Stimulated activated CD4-positive, alpha-beta T cell treated with anti-CD3 and anti-CD28 coated beads, Interleukin-4, amount 100 ng/mL, for 48 hours (primary cell): ENCODE data around the gene MAP2K3.
"Not testable (repeated sequence)": the region's sequence is repeated elsewhere in the genome, so short reads cannot be mapped to it uniquely, and the experiment has no call there.

Experiments used
- DNase-seq, 2 donors: peaks; one replicate each; pipeline ENCODE4 v3.0.0-alpha.2; 2020; ENCODE audit warnings: low read depth in 2 of 2

MAP2K3 gene

DNA sequence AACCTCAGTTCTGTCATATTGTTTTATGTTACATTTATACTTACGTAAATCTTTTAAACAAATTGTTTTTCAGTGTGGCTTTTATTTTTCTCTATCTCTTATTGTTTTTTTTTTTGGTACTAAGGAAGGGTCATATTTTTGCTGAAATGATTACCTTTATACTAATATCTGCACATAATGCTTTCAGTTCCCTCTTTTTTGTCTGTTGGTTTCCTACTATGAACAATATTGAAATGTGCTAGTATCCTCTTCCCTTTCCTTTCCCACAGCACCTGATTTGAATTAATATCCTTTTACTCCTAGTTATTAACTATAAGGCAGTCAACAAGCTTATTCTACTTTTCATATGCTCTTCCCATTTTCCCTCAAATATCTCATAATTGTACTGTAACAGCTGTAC lies 43.4 kb downstream of the MAP2K3 start:
- DNase-seq = not testable (repeated sequence)

DNA sequence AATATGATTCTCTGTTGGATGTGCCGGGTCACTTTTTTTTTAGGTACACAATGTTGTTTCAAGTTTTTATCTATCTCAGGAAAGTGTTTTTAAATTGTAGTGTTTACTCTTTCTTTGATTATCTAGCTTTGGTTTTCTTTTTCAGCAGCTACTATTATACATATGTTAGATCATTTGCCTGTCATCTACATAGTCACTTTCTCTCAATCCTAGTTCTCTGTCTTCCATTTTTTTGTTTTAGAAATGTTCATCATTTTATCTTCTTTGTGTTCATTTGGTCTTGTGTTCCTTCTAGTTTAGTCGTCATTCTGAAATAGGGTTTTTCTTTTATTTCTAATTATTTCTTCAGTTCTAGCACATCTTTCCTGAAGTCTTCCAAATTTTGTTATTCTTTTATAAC lies 44.3 kb downstream of the MAP2K3 start:
- not testable (repeated sequence) for DNase-seq

DNA sequence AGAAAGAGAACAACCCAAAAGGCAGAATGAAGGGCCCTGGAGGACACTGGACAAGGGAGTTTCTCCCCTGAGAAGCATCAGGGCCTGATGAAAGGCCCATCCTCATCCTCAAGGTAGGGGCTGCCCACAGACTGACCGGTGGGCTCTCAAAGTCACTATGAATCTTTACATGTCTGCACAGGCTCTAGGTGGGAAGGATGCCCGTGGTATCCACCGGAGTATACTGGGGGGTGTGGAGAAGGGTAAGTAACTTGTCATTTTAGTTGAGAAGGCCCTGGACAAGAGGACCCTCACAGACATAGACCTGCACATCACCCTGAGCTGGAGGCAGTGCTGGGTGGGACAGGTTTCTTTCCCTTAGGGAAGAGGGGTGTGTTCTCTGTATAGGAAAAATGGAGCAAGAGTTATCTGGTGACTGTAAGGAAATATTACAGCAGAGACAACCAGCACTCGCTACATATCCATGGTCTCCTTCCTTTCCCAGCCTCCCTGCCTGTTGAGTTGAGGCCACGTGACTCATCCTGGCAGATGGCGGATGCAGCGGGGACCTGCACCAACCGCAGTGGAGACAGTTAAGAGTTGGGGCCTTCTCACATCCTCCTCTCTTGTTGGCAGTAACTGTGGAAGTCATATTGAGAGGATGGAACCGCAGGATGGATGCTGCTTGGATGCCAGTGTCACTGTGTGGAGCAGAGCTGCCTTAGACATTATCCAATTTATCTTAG lies 46.1 kb downstream of the MAP2K3 start:
- no peak for DNase-seq

DNA sequence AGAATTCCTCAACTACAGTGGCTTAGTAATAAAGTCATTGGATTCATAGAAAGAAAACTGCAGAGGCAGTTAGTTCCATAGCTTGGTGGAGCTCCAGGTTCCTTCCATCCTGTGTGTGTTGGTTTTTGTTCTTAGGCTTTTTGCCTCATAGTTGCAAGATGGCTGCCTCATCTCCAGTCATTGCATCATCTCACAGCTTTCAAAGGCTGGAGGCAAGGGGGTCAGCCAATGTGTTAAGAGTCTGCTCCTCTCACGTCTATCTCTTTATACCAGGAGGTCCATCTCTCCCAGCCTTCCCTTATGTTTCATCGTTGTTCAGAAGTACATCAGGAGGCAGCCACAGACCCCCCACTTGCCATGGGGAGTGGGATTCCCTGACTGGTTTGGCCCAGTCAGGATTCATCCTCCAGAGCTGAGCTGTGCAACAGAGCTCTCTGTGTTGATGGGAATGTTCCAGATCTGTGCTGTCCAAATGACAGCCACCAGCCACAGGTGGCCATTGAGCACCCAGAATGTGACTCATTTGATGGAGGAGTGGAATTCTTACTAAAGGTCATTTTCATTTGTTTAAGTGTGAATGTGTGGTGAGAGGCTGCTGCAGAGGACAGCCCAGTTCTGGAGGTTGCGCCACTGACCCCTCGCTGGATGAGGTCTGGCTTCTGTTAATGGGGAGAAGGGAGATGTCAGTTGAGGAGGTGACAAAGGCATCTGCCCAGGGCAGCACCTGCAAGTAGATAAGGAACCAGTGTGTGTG lies 52.2 kb downstream of the MAP2K3 start:
- not testable (repeated sequence) for DNase-seq

DNA sequence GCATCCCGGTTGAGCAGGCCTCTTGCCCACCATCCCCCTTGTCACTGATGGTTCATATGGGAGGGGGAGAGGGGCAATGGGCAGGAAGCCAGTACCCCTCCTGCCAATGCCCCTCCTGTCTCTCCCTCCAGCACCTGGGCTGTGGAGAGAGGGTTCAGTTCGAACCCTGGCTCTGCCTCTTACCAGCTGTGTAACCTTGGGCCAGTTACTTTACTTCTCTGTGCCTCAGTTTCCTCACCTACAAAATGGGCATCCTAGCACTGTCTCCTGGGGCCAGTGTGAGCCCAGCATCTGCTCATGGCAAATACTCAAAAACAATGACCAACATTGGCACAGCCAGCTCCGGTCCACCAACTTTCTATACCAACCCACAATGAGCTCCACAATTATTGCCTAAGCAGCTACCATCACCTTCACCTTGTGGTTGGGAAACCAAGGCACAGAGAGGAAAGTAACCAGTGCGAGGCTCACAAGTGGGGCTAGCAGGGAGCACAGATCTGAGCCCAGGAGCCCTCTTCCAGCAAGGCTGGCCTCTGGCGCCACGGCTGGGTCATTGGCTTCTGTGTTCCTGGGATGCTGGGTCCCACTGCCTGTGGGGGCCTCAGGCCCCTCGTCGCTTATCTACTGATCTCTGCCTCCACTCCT lies 53.6 kb downstream of the MAP2K3 start:
- DNase-seq = not testable (repeated sequence)

DNA sequence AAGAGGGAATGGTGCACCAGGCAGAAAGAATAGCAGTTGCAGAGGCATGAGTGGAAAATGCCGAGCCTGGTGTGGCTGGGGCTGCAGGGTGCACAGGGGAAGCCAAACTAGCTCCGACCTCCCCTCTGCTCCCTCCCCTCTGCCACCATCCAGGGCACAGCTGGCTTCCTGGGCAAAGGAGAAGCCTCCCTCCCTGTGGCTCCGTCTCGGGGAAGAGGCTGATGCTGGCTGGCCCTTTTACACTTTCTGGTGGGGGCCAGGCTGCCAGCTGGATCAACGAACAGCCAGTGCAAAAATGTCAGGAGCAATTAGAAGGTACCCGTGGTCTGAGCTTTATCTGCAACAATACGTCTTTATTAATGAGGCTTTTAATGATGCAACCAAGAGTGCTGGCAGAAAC lies 54.5 kb downstream of the MAP2K3 start:
- DNase-seq = no peak

DNA sequence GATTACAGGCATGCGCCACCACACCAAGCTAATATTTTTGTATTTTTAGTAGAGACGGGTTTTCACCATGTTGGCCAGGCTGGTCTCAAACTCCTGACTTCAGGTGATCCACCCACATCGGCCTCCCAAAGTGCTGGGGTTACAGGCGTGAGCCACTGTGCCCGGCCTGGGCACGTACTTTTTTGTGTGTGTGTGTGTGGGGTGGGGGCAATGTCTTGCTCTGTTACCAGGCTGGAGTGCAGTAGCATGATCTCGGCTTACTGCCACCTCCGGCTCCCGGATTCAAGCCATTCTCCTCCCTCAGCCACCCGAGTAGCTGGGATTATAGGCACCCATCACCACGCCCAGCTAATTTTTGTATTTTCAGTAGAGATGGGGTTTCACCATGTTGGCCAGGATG lies 55.1 kb downstream of the MAP2K3 start:
- DNase-seq = not testable (repeated sequence)

DNA sequence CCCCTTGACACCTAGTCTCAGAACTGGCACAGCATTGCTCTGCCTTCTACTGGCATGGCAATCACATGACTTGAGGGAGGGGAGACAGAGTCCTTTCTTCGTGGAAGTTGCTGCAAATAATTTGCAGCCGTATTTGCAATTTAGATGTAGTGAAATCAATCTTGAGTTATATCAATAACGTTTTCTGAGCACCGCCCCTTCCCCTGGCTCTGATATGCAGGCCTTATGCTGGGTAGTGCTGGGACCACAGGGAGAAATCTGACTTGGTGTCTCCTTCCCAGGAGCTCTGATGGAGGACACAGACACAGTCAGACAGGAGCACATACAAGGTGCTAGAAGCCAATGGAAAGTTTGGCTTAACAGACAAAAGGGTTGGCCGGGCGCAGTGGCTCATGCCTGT lies 55.9 kb downstream of the MAP2K3 start:
- DNase-seq = not testable (repeated sequence)

DNA sequence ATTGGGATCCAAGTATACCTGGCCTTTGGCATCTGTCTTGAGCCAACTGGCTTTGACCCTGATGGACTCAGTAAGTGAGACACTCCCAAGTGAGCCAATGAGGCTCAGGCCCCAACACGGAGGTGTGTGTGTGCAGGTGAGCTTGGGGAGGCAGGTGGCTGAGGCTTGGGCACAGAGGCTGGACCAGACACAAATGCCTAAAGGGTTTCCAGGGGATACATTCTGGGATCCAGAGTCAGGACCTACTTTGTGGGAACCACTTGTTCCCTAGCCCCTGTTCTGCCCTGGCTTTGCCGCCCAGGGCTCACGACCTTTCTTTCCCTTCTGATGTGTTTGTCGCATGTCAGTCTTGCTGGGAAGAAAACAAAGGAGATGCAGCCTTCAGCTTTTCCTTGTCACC lies 56.8 kb downstream of the MAP2K3 start:
- DNase-seq = not testable (repeated sequence)

DNA sequence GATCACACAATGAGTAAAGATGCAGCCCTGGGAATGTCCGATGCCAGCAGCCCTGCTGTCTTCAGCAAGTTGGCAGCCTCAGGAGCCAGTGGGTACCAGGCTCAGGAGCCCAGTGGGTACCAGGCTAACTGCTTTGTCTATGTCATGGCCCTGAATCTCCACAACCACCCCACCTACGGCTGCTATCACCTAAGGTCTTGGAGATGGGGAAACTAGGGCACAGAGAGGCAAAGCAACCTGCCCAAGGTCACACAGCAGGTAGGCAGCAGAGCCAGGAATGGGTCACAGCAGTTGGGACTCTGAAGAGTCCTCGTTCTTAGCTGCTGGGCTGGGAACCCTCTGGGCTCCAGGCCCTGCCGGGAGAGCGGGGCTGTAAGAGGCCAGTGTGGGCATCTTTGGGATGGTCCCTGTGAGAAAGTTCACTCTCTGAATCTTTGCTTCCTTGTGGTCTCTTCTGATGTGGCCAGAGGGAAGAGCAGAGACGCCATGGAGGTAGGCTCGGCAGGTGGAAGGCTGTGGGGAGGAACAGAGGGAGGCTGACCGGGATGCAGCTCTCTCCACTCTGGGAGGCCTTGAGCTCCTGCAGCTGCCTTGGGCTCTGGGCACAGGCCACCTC lies 57.5 kb downstream of the MAP2K3 start:
- not testable (repeated sequence) for DNase-seq

DNA sequence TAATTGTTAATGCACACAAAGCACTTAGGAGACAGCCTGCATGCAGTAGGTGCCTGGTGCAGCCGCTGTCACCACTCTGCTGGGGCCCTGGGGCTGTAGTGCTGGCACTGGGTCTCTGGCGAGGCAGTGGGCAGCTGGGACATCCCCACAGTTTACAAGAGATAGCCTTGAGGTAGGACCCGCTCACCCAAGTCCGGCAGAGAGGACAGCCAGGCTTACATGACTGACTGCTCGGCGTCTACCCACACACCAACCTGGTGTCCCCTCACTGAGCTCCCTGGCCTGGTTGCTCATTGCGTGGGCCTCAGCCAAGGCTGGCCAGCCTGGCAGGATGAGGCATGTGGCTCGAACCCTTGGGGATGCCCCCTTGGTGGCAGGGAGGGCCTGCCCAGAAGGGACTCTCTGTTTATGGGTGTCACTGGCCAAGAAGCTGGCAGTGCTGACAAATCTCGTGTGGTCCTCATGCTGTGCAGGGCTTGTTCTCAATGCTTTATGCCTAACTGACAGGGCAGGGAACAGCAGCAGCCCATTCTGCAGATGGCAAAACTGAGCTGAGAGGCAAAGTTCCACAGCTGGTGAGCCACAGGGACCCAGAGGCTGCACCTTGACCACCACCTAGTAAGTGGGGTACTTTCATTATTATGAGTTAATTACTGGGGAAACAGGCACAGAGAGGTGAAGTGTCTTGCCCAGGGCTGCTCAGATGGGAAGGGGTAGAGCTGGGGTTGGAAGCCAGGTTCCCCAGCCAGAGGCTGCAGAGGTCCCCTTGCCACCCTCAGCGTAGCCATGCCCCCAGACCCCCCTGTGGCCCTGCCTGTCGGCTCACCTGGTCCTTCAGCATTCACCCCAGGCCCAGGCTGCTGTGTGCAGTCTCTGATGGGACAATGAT lies 58.8 kb downstream of the MAP2K3 start:
- not testable (repeated sequence) for DNase-seq

DNA sequence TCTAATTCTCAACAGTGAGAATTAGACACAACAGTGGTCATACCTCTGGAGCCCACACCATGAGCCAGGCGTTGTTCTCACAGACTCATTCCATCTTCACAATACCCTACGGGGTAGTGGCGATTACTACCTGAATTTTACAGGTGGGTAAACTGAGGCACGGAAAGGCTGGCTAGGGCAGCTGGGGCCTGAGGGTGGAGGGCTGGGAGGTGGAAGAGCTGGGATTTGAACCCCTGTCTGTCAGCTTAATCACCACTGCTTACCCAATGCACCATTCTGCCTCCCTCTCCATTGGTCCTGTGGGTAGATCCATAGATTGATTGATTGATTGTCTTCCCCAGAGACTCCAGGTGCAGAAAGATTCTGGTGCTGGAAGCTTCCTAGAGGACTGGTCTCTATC lies 60.3 kb downstream of the MAP2K3 start:
- not testable (repeated sequence) for DNase-seq

DNA sequence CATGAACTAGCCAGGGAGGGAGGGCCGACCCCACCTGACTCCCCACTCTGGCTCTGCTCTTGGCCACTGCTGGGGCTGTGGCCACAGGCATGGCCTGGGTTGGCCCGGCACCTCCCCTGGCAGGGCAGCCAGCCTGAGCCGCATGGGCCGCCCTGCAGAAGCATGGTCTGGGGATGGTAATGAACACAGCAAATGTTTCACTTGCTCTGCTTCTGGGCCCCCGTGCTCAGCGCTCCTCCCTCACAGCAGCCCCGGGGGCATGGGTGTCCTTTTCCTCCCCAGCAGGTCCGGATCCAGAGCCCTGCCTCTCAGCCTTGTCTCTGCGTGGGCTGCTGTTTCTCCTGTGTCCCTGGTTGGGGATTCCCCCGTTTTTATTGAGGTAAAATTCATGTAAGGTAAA lies 60.7 kb downstream of the MAP2K3 start:
- no peak for DNase-seq

DNA sequence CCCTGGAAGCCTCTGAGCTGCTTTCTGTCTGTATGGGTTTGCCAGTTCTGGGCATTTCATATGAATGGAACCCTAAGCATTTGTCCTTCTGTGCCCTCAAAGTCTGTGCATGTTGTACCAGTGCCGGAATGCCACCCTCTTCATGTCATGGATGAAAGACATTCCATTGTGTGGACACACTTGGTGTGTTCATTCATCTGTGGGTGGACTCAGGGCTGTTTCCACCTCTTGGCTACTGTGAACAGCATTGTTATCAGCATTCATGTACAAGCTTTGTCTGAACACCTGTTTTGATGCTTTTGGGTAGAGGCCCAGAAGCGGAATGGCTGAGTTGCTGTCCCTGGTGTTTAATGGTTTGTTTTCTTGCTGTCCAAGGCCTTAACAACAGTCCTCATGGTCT lies 61.6 kb downstream of the MAP2K3 start:
- DNase-seq = not testable (repeated sequence)

DNA sequence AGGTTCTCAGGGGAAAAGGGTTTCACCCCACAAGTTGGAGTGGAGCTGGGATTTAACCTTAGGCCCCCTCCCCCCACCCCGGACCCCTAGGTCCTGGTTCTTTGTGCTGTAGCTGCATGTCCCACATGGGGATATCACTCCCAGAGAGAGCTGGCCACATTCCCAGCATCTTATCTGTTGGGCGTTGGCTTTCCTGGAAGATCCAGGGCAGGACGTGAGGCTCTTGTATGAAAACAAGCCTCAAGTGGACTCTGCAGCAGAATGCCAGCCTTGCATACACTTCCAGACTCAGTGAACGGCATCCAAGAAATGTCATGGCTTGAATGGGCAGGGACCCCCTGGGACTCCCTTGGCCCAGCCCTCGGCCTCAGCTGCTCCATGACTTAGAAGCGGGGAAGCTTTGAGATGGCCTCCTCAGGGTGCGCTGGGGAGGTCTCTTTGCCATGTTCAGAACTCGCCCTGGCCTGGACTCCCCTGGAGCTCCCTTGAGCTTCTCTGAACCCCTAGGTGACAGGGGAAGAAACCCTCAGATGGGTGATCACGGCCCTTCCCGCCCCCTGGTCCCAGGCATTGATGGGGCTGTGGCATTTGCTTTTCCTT lies 62.2 kb downstream of the MAP2K3 start:
- not testable (repeated sequence) for DNase-seq

DNA sequence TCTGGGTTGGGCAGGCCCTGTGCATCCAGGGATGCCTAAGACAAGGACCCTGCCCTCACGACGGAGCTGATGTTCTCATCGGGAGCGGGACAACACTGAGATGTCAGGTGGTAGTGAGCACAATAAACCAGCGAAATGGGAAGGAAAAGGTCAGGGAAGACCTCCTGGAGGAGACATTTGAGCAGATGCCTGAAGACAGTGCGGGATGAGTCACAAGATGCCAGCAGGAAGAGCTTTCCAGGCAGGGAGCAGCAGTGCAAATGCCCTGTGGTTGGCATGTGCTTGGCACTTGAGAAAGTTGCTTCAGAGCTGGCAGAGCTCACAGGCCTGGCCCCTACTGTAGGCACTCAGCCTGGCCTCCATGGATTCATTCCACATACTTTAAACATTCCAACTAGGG lies 63.1 kb downstream of the MAP2K3 start:
- DNase-seq = not testable (repeated sequence)

DNA sequence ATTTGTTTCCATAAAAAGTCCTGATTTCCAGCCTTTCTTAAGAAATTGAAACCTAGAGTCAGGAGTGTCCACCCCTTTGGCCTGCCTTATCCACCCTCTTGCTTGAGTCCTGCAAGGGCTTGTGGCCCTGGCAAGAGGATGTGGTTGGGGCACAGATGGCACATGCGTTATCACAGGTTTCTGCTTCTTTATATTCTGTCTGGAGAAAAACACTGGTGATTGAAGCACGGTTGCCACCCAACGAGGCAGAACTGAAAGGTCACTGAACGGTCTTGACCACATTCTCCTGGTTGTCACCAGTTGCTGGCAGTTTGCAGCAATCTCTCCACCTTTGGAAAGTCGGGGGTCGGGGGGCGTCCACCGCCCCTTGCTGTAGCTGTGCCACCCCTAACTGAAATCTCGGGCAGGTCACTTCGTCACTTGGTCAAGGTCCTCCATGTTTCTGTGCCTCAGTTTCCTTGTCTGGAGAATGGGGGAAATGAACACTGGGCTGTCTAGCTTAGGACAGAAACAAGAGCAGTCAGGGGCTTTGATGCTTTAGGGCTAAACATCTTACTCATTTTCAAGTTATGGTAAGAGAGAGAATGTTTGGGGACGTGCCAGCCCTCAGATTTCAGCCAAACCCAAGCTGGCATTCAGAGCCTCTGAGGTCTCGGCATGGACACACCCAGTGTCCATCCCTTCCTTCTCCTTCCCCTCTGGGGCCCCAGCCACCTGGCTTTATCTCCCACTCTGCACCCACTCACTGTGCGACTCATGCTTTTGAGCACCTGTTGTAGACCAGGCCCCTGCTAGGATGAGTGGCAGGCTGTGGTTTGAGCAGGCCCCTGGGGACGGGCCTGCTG lies 63.8 kb downstream of the MAP2K3 start:
- DNase-seq = not testable (repeated sequence)

DNA sequence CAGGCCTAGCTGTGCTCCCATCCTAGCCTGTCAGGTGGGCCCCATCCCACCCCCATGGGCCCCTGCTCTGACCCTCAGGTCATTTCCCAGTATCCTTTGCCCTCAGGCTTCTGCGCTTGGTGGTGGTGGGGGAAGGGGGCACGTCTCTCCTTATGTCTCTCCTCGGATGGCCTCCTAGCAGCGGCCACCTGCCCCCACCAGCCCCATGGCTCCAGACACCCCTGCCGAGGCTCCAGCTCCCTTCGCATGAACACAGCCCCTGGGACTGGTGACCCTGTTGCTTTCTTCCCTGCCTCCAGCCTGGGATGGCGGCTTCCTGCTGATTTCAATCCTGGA lies 64.4 kb downstream of the MAP2K3 start:
- not testable (repeated sequence) for DNase-seq

DNA sequence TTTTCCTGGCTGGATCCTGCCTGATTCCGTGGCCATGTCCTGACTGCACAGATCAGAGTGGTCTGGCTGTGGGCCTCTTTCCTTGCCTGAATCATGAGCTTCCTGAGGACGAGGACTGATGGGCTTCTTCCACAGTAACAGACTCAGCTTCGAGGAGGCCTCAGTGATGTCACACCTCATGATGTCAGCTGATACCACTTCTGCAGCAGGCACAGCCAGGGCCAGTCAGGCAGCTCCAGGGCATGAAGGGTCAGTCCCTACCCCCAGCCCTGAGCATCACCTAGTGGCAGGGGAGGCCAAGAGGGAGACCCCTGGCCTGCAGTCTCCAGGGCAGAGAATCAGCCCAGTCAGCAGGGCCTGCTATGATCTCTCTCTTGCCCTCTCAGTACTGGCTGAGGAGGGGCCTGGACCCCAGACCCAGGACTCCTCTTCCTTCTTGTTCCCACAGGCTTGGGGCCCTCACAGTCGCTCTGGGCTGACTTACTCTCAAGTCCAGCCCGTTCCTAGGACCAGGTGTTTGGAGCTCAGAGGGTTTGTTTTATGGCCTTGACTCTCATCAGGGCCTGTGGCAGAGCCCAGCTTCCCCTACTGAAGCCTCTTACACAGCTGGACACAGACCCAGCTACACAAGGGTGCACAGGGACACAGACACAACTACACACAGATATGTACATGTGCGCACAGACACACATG lies 65.0 kb downstream of the MAP2K3 start:
- DNase-seq = not testable (repeated sequence)
